ENCODE results near the gene SLC6A19. TPM values are rescaled to one million over a fixed set of nuclear protein-coding genes. Genes with fewer than 3 reads are reported as not detected.

The SLC6A19 gene
- total and polyA plus RNA-seq, 2 of the 13 experiments (the other 11 are each of a cell fraction or from before 2014, with no cell fraction given) = 0.02 TPM; not detected in 1

- TF ChIP-seq CBX5 (CRISPR knock-in tag; IDR thresholded peaks at IDR 0.05; ENCODE audit: borderline replicate concordance) (peak; percentile 79; the same call in 1 of the 2 replicates), ATF7-NPFF (CRISPR knock-in tag; IDR thresholded peaks at IDR 0.05; ENCODE audit: low read depth) (no peak), MYPOP (CRISPR knock-in tag; IDR thresholded peaks at IDR 0.05) (0 out of 2 replicates have a peak, but pooled peaks have one; percentile 27), ASH2L (IDR thresholded peaks at IDR 0.05; ENCODE audit: insufficient read length, low read depth, low read length) (no peak), GFI1 (CRISPR knock-in tag; IDR thresholded peaks at IDR 0.05; ENCODE audit: borderline replicate concordance) (peak; percentile 26; the same call in 1 of the 2 replicates), ZNF614 (CRISPR knock-in tag; IDR thresholded peaks at IDR 0.05; ENCODE audit: borderline replicate concordance) (no peak), POLR2AphosphoS2 (IDR thresholded peaks at IDR 0.05; ENCODE audit: low read depth, low read length) (no peak), FOXJ3 (CRISPR knock-in tag; IDR thresholded peaks at IDR 0.05; ENCODE audit: borderline replicate concordance) (no peak)
Observed at GRCh38 chr5:1161108-1161832, 40.1 kb upstream of the SLC6A19 start (continued).

GRCh38 chr5:1161833-1162229, 39.6 kb upstream of the SLC6A19 start:
- no peak overlapping the region for H2AFZ ChIP-seq (ENCODE audit: low read length)
- H3K9me3 ChIP-seq (ENCODE audit: low read length) = no peaks in the 10 kb centered on the region
- no peaks in the 10 kb centered on the region for H3K79me2 ChIP-seq (ENCODE audit: insufficient read depth, low read length)
- intact Hi-C loops (cut with micrococcal nuclease; ENCODE audit: unreplicated experiment) (loop anchor here (2.0 kb wide), 2 partner anchors 19 to 55 kb away; no protein-coding TSS in a partner anchor), in situ Hi-C loops (cut with HindIII; ENCODE audit: extremely low pct_ligation_motif_present, low pct_unique_long_range_greater_than_20kb) (loop anchor here (10.0 kb wide), 1 partner anchor 237 kb away; no protein-coding TSS in a partner anchor)
- H3K4me2 ChIP-seq (ENCODE audit: low read depth, low read length) = peak overlapping the region; percentile 65
- WGBS (ENCODE audit: low lambda C conversion rate) = 0% methylated on average over 3 of the region's 19 CpGs
- no peaks in the 10 kb centered on the region for H3K36me3 ChIP-seq (replicated peaks in 1 of 2; ENCODE audit: control insufficient read depth in 1 of 2, insufficient read depth in 2 of 2, low read length in 2 of 2)
- H4K20me1 ChIP-seq (ENCODE audit: insufficient read depth, low read length) = no peaks in the 10 kb centered on the region
- ATAC-seq (peak; percentile 34), FAIRE-seq (no peak), DNase-seq (ENCODE audit: low spot score) (no peak)
- peak overlapping the region; percentile 59 for H3K9ac ChIP-seq (ENCODE audit: insufficient read depth, low read depth, low read length)
- H3K4me1 ChIP-seq (ENCODE audit: insufficient read depth, low read length) = peaks cover 72% of the 10 kb centered on the region
- ChIA-PET CTCF (ENCODE audit: low intra/inter-chr PET ratio, low total read pairs) (no interaction called here), POLR2A (interaction anchor here (0.6 to 3.4 kb wide), 14 partner anchors 8 to 269 kb away, joined by 3 to 53 read pairs (median 6); partner anchors contain the start of genes BRD9 and TRIP13)
- peak overlapping the region; percentile 28 for H3K27ac ChIP-seq (ENCODE audit: extremely low read length, insufficient read depth, low read length)
- peaks cover 9 to 53% of the 10 kb centered on the region in 2 experiments; a peak in 4 of 5 replicates for H3K27me3 ChIP-seq (ENCODE audit: control insufficient read depth in 1 of 2, insufficient read depth in 2 of 2, low read length in 2 of 2)
- H3K4me3 ChIP-seq (replicated peaks in 1 of 3; ENCODE audit: insufficient read depth in 1 of 3, low read depth in 2 of 3, low read length in 3 of 3) = peak overlapping the region; percentile 16 to 59 (median 18); a peak in 5 of 6 replicates
- no TSS peak for BruUV-seq (replicated peaks)
- TF ChIP-seq ZFP41 (CRISPR knock-in tag; IDR thresholded peaks at IDR 0.05; ENCODE audit: borderline replicate concordance) = 0 out of 2 replicates have a peak, but pooled peaks have one; percentile 7
- TF ChIP-seq MXD4 (CRISPR knock-in tag; IDR thresholded peaks at IDR 0.05) = no peak
- peak; percentile 60; the same call in 1 of the 2 replicates for TF ChIP-seq ZFP91 (CRISPR knock-in tag; IDR thresholded peaks at IDR 0.05; ENCODE audit: borderline replicate concordance)
- 0 out of 2 replicates have a peak, but pooled peaks have one; percentile 27 for TF ChIP-seq RFXAP (CRISPR knock-in tag; IDR thresholded peaks at IDR 0.05; ENCODE audit: borderline replicate concordance)
- no peak for TF ChIP-seq RNF2 (conservative IDR thresholded peaks at IDR 0.05; ENCODE audit: low read depth)
- TF ChIP-seq ZNF556 (CRISPR knock-in tag; IDR thresholded peaks at IDR 0.05; ENCODE audit: borderline replicate concordance) = no peak

All from HepG2 (cell line).